Hematopoietic multipotent progenitor cell treated with erythropoietin and hydrocortisone succinate and interleukin-3 and kit ligand, for 4 days (in vitro differentiated cells): ENCODE measurements around the gene PARS2.
A peak's percentile ranks its signal among the peaks of the same experiment; 100 is the strongest.

Source experiments
- DNase-seq: peaks from one replicate; pipeline ENCODE4 v3.0.0-alpha.2; 2015

The PARS2 gene

DNA sequence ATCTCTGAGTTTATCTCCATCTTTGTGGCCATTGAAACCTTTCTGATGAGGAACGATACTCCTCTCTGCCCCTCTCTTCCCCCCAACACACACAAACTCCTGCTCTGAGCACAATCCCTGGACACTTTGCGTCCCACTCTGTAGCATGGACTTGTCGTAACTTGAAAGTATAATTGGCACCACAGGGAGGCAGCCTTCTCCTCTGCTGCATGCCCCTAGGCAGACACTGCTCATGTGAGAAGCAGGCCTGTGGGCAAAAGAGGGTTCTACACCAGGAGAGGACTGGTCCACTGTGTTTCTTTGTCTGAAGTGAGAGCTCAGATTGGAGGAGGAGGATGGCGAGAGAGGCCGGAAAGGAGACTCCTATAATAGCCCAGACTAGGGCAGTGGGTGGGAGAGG lies 3.8 kb upstream of the PARS2 start:
- peak; percentile 58 for DNase-seq

DNA sequence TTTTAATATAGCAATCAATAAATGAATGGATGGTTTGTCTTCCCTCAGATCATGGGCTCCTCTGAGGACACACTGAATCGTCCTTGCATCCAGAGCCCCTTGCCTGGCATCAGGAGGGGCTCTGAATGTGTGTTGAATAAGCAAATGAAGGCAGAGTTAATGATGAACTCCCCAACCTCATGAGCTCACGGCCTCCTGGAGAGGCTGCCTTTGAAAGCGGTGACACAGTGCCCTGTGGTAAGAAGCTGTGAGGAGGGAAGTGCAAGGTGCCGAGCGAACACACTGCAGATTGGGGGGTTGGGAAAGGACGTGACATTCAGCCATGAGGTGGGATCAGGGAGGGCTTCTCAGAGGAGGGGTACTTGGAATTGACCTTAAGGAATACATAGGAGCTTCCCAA lies 3.2 kb upstream of the PARS2 start:
- DNase-seq = no peak

DNA sequence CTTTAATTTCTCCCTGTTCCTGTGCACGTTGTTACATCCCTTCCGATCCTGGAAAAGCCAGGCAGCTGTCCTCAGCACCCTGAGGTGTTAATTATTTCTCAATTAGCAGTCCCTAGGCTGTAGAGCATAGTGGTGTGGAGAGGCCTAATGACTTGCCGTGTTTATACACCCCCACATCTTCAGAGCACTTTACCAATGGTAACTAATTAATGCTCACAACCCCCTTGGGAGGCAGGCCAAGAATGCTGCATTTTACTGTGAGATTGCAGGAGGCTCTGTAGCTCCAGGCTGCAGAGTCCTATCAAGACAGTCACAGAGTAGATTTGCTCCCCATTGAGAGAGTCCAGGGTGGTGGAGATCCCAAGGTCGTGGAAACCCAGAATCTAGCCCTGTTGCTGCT lies 2.4 kb upstream of the PARS2 start:
- DNase-seq = no peak

DNA sequence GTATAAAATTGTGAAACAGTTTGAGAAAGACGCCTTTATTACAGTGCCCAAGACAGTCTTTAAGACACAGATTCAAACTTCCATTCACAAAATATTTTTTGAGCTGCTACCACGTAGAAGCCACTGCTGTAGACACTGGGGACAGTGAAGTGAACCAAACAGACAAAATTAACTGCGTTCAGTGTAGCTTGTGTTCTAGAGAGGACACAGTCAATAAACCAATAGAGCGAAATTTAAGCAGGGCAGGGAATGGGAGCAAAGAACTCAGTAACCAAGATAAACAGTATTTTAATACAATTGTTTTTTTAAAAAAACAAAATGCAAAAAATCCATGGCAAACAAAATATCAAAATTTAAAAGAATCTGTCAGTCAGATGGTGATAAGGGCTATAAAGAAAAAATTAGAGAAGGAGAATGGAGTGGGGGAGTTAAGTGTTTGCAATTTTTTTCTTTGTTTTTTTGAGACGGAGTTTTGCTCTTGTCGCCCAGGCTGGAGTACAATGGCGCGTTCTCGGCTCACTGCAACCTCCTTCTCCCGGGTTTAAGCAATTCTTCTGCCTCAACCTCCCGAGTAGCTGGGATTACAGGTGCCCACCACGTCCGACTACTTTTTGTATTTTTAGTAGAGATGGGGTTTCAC lies 719 bp upstream of the PARS2 start:
- DNase-seq = no peak

DNA sequence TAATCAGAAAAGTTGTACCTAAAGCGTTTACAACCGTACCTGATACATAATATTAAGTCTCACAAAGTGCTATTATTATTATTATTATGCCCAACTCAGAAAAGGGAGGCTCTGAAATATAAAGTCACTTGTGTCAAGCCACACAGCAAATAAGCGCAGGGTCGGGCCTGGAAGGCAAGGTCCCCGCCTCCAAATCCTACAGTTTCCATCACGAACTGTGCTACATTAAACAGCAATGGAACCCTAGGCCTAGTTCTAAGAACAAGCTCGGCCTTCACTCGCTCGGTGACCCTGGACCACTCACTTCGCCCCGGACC lies 549 bp downstream of the PARS2 start:
- peak; percentile 57 for DNase-seq

DNA sequence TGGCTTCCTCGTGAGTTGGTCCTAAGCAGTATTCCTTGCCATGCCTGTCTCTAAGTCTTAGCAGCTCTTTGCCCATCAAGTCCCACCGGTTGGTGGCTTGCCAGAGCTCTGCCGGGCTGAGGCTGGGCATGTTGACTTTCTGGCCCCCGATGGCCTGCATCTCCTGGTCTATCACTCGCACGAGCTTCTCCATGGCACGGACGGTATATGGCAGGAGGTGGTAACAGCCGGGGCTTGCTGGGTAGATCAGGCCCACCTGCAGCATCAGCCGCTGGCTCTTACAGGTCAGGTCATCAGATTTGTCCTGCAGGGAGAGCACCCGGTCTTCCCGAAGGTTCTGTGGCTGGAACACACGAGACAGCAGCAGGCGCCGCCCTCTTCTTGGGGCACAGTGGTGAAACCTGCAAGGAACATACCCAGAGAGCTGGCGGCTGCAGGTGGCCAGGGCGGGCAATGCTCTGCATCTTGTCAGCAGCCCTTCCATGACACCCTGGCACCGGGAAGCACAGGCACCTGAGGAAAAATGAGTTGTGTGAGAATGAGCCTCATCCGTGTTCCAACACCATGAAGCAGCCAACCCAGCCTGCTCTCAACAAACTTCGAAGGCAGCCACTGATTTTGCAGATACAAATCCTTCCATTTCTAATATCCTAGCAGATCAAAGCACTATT lies 5.5 kb downstream of the PARS2 start:
- DNase-seq = no peak

DNA sequence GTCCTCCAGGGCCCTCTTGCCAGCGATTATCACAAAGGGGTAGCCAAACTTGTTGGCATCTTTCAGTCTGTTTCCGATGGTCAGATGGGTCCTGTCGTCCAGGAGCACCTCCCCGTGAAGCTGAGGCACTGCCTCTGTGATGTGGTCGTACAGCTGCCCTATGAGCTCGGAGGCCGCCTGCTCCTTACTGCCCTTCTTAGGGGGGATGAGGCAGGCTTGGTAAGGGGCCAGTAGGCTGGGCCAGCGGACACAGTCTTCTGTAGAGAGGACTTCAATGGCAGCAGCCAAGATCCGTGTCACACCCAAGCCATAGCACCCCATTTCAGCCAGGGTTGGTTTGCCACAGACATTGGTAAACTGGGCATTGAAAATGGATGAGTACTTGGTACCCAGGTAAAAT lies 6.5 kb downstream of the PARS2 start:
- DNase-seq = no peak

DNA sequence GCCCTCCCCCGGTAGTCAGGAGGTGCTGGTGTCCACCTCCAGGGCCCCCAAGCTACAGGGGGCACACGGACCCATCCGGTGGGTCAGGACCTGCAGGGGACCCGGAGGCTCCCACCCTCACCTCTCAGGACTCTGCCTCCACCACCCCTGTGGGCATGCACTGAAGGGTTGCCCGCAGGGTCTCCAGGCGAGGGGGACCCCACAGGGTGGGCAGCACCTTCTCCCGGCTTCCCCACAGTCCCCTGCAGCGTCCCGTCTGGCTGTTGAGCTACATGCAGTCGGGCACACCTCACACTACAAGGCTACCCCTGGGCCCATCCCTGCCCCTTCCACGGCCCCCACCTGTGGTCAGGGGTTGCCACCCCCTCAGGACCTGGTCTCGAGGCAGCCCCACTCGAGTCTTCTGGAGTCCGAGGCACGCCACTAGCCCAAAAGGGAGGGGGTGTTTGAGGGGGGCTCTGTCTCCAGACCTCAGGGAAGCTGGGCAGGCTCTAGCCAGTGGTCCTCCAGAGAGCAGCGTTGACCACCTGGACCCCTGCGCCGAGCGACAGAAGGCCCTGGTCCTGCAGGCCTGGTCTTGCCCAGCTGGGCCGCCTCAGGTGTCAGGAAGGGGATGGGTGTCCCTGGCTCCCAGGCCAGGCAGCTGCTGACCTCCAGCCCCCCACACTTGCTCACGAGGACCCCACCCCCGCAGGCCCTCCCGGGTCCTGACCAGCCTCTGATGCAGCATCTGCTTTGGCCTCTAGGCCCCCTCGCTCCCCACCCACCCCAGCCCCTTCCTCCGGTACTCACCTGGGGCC lies 9.6 kb downstream of the PARS2 start:
- DNase-seq = no peak

DNA sequence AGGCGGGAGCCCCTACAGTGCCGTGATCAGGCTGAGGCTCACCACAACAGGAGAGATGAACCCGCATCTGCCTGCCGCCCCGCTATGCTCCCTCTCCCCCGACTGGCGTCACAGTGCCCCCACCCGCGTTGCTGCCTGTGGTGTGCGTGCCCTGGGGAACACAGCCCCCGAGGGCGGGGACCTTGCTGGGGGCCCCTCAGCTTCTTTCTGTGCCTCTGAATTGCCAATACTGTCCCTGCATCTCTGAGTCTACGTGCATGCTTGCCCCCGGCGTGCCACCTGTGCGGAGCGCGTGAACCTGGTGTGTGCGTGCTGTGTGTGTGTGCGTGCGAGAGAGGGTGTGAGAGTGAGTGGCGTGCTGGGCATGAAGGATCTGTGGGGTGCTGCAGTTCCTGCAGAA lies 10.3 kb downstream of the PARS2 start:
- DNase-seq = peak; percentile 23

DNA sequence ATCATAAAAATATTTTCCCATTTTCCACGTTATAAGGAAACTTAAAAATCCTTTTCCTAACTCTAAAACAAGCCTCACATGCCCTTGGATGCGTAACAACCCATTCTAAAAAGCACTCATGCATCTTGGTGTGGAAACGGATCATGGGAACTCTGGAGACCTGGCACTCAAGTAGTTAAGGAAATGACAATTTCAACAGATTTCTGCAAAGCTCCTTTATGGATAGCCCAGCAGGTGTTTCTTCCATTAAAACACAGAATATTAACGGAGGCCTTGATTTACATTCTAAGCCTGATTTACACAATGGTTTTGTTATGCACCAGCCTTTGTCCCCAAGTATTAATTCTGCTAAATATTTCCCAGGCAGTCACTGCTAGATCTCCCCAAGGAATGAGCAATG lies 12.9 kb downstream of the PARS2 start:
- DNase-seq = no peak

DNA sequence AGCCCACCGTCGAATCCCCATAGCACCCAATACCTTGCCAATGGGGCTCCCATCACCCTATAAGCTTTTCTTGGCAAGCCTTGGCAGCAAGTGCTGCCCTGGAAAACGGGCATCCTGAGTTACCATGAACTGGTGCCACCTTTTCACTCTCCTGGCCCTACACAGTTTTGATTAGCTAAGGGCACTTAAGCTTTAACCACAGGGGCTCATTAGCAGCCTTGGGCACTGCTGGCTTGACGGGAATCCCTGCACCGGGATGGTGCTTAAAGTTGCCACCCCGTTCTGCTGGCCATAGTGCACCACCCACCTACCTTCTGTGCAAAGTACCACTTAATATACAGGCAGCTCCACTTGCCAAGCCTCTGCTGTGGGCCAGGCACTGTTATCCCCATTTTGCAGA lies 13.7 kb downstream of the PARS2 start:
- no peak for DNase-seq

DNA sequence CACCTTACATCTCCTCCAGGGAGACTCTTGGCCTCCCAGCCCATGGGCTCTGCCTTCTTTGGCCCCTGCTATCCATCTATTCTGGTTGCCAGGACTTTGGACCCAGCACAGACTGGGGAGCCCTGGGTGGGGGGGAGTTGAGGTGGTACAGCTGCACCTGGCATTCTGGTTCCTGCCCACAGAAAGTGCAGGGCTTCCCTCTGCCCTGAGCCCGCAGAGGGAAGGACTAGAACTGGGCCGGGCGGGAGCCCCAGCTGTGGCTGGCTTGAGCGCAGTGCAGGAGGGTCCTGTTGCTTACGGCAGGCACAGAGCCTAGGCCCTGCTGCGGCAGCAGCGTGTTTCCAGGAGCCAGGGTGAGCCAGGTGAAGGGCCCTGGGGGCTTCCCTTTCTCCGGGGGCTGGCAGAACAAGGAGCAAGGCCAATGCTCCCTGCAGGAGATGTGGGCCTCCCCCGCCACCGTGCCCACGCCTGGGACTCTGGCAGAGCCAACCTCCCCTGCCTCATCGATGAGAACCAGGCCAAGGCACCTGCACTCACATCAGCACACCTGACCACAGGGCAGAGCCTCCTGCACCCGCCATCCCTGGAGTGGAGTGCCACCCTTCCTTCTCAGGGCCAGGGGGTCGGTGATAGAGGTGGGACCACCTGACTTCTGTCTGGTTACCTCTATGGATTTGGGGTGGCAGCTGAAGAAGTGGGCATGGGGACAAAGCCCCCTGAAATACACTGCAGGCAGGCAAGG lies 16.1 kb downstream of the PARS2 start:
- no peak for DNase-seq

DNA sequence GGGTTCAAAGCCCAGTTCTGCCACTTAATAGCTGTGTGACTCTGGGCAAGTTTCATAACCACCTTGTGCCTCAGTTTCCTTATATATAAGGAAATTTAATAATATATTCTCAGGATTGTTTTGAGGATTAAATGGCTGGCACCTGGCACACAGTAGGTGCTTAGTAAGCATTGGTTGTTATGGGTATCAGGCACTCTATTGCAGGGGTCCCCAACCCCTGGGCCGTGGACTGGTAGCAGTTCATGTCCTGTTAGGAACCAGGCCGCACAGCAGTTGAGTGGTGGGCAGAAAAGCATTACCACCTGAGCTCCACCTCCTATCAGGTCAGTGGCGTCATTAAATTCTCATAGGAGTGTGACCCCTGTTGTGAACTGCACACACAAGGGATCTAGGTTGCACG lies 18.5 kb downstream of the PARS2 start:
- DNase-seq = no peak

DNA sequence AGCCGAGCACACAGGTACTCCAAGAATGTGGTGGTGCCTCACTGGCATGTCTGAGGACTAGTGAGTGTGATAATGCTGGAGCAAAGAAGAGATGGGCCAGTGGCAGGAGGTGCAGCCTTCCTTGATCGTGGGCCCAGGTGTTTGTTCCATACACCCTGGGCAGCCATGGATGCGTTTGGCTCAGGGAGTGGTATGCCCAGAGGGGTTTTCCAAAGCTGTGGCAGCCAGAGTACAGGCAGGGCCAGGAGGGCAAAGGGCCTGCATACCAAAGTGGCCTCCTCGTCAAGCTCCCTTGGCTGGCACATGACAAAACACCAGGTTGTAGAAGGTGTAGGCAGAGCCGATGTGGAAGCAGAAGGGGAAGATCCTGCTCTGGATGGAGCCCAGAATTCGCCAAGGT lies 19.0 kb downstream of the PARS2 start:
- no peak for DNase-seq

DNA sequence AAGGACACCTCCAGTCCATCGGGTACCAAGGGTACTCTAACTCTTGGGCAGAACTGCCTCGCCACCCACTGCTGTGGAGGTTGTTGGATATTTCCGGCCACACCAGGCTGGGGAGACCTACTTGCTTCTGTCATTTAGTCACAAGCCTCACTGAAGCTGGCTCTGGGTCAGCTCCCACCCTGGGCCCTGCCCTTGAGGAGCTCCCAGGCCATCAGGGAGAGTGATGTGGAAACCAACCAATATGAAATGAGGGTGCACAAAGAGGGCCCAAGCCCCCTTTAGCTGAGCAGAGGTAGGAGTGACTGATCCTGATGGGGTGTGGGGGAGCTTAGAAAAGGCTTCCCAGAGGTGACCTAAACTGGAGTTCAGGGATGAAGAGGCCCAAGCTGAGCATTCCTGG lies 19.6 kb downstream of the PARS2 start:
- DNase-seq = no peak

DNA sequence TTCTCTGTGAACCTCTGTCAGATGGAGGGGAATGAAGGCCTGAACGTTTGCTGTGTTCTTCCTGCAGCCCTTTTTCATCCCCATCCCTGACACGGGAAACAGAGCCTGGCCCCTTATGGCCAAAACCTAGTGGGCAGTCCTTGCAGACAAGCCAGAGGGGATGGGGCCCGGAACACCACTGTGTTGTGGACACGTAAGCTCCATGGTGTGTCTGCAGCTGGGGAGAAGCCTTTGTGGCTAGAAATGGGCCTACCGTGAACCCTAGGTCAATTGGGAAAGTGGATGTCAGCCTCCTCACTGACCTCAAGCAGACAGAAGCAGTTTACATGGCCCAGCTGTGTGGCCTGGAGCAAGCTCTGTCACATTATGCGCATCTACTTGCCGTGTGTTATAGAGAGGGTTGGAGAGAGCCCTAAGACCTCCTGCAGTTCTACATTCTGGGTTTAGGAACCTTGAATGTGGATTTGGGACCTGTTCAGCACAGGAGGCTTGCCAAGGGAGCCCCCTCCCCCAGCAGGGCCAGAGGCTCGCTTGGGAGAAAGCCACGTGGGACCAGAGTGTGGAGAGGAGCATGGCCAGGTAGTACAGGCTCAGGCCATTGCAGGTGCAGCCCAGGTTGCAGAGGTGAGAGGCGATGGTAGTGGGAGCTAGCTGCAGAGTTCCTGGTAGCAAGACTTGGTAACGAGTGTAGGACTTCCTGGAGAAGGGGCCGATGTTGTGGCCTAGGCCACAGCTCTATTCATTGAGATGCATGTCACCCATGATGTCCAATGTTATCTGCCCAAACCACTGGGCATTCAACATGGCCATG lies 20.7 kb downstream of the PARS2 start:
- no peak for DNase-seq

DNA sequence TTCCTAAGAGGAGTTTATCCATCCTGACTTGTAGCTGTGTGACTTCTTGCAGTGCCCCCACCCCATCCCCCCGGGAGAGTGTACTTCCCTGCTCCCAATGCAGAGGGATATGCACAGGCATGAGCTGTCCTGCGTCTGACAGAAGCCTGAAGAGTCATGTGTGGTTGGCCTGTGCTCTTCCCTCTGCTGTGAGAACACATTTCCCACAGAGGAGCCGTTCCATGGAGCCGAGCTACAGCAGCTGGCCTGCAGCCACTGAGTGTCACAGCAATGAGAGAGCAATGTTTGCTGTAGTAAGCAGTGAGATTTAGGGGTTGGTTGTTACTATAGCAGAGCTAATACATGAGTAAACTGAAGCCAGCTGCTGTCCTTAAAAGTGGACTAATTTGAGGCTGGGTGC lies 22.0 kb downstream of the PARS2 start:
- DNase-seq = no peak

DNA sequence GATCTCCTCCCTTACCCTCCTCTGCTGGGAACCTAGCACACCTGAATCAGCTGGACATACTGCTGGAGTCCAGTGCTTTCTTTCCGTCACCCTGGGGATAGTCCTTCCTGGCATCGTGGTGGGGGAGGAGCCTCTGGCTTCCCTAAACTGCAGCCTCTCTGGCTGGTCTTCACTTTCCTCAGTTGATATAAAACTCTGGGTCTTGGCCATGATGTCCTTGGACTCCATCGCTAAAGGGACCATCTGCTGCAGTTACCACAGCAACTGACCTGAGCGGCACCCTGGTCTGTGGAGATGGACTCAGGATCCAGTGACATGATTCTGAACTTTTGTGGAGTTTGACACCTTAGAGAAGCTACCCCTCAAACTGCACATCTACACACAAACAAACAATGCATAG lies 22.8 kb downstream of the PARS2 start:
- no peak for DNase-seq

DNA sequence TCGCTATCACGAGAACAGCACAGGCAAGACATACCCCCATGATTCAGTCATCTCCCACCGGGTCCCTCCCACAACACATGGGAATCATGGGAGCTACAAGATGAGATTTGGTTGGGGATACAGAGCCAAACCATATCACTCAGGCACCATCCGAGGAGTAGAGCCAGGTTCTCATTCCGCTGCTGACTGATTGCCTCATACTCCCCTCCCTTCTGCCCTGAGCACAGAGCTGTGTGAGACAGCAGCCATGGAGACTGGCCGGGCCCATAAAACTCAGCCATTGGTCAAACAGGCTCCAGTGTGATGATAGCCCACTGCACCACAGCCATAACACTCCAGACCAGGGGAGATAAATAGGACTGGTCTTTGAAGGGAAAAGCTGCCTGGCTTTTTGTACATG lies 26.1 kb downstream of the PARS2 start:
- no peak for DNase-seq

DNA sequence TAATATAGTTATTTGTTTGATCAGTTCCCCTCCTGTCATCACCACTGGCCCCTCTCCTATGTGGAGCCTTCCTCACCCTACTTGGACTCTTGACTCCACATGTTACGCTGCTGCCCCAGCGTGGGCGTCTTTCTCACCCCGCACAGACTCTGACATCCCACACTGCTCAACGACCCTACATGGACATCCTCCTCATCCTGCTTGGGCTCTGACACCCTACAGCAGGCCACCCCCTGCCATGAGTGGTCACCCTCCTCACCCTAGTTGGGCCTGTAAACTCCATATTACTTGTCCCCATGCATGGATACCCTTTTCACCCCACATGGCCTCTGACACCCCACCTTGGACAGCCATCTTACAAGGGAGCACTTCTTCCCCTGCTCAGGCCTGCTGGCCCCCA lies 27.6 kb downstream of the PARS2 start:
- DNase-seq = no peak

DNA sequence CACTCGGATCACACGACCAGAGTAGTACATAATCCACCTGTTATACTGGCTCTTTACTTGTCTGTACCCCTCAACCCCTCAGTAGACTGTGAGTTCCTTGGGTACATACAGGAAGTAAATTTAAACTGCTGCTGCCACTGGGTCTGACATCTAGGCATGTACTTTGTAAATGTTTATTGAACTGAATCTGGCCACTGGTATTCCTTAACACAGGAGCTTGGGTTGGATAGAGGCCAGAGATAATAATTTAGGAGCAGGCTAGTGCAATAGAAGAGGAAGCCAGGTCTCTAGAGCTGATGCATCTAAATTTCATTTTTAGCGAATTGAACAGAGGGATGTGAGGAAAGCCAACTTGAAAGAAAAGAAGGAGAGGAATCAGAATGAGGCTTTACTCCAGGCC lies 36.3 kb downstream of the PARS2 start:
- DNase-seq = no peak

DNA sequence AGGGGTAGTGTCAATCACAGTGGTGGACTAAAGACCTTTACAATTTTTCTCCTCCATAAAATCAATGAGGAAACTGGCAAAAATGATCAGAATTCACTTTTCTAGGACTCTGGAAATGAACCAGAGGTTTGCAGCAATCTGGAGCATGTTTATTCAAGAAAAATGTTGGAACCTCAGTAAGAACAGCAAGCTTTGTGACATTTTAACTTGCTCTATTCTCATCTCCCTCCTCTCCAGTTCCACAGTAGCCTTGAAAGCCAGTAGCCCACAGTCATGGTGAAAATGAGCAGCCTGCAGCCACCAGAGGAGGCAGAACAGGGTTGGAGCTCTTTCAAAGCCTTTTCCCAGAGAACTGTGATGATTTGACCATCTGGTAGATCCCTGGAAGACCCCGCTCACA lies 39.6 kb downstream of the PARS2 start:
- no peak for DNase-seq

DNA sequence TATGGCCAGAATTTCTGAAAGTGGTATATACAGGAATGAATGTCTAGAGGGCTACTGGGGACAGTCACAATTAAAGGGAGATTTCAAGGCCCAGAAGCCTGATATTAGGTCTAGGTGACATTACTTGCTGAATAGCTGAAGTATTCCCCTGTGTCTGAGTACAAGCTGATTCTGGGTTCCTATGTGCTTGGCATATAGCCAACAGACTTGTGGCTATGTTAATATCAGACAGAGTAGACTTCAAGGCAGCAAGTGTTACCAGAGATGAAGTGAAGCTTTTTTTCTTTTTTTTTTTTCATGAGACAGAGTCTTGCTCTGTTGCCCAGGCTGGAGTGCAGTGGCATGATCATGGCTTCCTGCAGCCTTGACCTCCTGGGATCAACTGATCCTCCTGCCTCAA lies 40.3 kb downstream of the PARS2 start:
- peak; percentile 58 for DNase-seq
